Activated CD4-positive, alpha-beta T cell treated with anti-CD3 and anti-CD28 coated beads for 36 hours (primary cell): ENCODE measurements around the gene SELENON. TPM values are rescaled to one million over a fixed set of nuclear protein-coding genes. Genes with fewer than 3 reads are reported as not detected.

Source experiments
- ATAC-seq: fragments of 200-7000 bp; cut with Tn5 transposase; one replicate; pipeline ENCODE4 v1.10.0; 2021; ENCODE audit warnings: mild to moderate bottlenecking, moderate library complexity
- CTCF ChIA-PET: fragments of 350-600 bp; sonication (Branson Sonifier 250); formaldehyde crosslinking; loops from one replicate; lab custom pipeline; 2021; ENCODE audit warnings: antibody characterized with exemption; lab: Charles Lee
- POLR2A ChIA-PET: fragments of 350-600 bp; sonication (Branson Sonifier 250); formaldehyde crosslinking; loops from one replicate; lab custom pipeline; 2021; ENCODE audit warnings: antibody characterized with exemption, inconsistent platforms; lab: Charles Lee
- DNase-seq: peaks from one replicate; pipeline ENCODE4 v3.0.0-alpha.2; 2020
- H3K27ac Mint-ChIP-seq: one replicate; pipeline ENCODE4 v1.8.0; 2021; ENCODE audit warnings: mixed read lengths
- H3K27me3 Mint-ChIP-seq: one replicate; pipeline ENCODE4 v1.8.0; 2021; ENCODE audit warnings: mixed read lengths
- H3K36me3 Mint-ChIP-seq: one replicate; pipeline ENCODE4 v1.8.0; 2021; ENCODE audit warnings: low read depth, mixed read lengths
- H3K4me1 Mint-ChIP-seq: one replicate; pipeline ENCODE4 v1.8.0; 2021; ENCODE audit warnings: mixed read lengths
- H3K4me3 Mint-ChIP-seq: one replicate; pipeline ENCODE4 v1.8.0; 2021; ENCODE audit warnings: mild to moderate bottlenecking, moderate library complexity, mixed read lengths
- H3K9me3 Mint-ChIP-seq: one replicate; pipeline ENCODE4 v1.8.0; 2021; ENCODE audit warnings: low read depth, mixed read lengths
- intact Hi-C, 2 experiments: fragments of 100-400 bp; cut with DNase I in 1 of 2; cut with micrococcal nuclease in 1 of 2; formaldehyde crosslinking; loops; one replicate each; pipeline versions ENCODE4 v1.14.2 to v1.15.1; 2022 to 2024; cut with DNase I, micrococcal nuclease
- total RNA-seq, 2 experiments: library from RNA; stranded (reverse); gene quantifications; one replicate each; pipeline ENCODE4 v1.2.3, GENCODE V29; 2021

The SELENON gene
- total RNA-seq, 2 experiments from 2014 or later: 31.5 to 33.5 TPM

GRCh38 chr1:25804244-25804963 lies 4.4 kb downstream of the SELENON start:
- ATAC-seq (peak; percentile 70), DNase-seq (peak; percentile 84)

DNA sequence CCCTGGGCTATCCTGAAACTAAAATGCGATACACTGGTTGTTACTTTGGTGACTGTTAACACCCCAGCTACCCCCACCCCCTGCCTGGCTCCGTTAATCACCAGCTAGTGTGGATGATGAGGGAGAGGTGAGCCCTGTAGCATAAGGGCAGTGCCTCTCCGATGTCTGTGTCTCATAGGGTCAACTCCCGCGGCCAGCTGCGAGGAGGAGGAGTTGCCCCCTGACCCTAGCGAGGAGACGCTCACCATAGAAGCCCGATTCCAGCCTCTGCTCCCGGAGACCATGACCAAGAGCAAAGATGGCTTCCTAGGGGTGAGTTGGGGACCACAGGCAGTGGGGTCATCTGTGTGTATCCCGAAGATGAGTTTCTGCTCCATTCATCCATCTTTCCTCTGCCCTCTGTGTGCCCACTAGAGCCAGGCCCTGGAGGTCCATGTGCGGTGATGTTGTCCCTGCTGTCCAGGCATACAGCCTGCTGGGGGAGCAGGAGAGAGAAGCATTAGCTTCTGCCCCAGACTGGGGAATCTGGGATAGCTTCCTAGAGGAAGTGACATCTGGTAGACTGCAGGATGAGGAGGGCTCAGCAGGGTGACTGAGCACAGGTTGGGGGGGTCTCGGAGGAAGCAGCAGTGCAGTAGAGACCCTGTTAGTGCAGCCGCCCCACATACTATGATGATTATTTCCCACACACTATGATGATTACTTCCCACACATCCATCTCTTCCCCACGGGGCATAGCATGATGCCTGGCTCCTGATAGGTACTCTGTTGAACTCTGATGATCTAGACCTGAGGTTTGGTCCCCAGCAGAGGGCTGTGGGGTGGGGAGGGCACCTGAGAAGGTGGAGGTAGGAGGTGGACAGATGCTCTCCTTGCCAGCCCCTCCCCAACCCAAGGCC lies 5.2 kb downstream of the SELENON start:
- POLR2A ChIA-PET: interaction anchor here (0.5 kb wide), 1 partner anchor 168 kb away, joined by 6 read pairs; no protein-coding TSS in a partner anchor
- no peak overlapping the region for H3K4me3 Mint-ChIP-seq

More at GRCh38 chr1:25804244-25804963, 4.4 kb downstream of the SELENON start:
- Mint-ChIP-seq H3K4me3 (no peak overlapping the region), H3K27ac (peak overlapping the region; percentile 63), H3K27me3 (no peaks in the 10 kb centered on the region), H3K9me3 (no peaks in the 10 kb centered on the region), H3K4me1 (peaks cover 45% of the 10 kb centered on the region), H3K36me3 (peaks cover 19% of the 10 kb centered on the region)
- ChIA-PET CTCF (interaction anchor here (1.0 to 1.2 kb wide), 3 partner anchors 13 to 301 kb away, joined by 3 read pairs; no protein-coding TSS in a partner anchor), POLR2A (no interaction called here)
- intact Hi-C loops: loop anchor here in 1 of 2 experiments (5.0 kb wide), 1 partner anchor 37 kb away; no protein-coding TSS in a partner anchor

DNA sequence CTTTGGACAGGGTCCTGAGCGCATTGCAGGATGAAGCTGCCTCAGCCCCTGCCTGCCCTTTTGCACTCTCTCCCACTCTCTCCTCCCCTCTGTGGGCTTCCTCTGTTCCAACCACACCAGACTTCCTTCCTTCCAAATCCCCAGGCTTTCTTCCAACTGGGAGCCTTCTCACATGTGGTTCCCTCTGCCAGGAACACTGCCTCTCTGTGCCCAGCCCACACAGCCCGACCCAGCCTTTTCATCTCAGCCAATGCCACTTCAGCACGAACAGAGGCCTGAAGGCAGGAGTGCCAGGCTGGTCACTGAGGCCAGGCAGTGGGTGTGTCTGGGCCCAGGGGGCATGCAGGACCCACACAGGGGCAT lies 5.9 kb downstream of the SELENON start:
- no peak for DNase-seq
- Mint-ChIP-seq H3K27ac (no peak overlapping the region), H3K27me3 (no peaks in the 10 kb centered on the region), H3K36me3 (peaks cover 21% of the 10 kb centered on the region), H3K9me3 (no peaks in the 10 kb centered on the region), H3K4me1 (peaks cover 41% of the 10 kb centered on the region), H3K4me3 (no peak overlapping the region)
- ChIA-PET CTCF (no interaction called here), POLR2A (no interaction called here)
- intact Hi-C loops: no loop called here
- ATAC-seq: no peak

More for the DNA sequence above, 5.2 kb downstream of the SELENON start:
- H3K36me3 Mint-ChIP-seq: peaks cover 24% of the 10 kb centered on the region
- DNase-seq (no peak), ATAC-seq (peak; percentile 10)
- no peaks in the 10 kb centered on the region for H3K27me3 Mint-ChIP-seq
- peak overlapping the region; percentile 63 for H3K27ac Mint-ChIP-seq
- CTCF ChIA-PET: interaction anchor here (1.0 to 1.2 kb wide), 3 partner anchors 12 to 302 kb away, joined by 3 read pairs; no protein-coding TSS in a partner anchor
- intact Hi-C loops: loop anchor here in 1 of 2 experiments (5.0 kb wide), 1 partner anchor 38 kb away; no protein-coding TSS in a partner anchor
- peaks cover 45% of the 10 kb centered on the region for H3K4me1 Mint-ChIP-seq
- no peaks in the 10 kb centered on the region for H3K9me3 Mint-ChIP-seq

- POLR2A ChIA-PET: no interaction called here
- Mint-ChIP-seq H3K27me3 (no peaks in the 10 kb centered on the region), H3K36me3 (peaks cover 19% of the 10 kb centered on the region), H3K27ac (no peak overlapping the region), H3K4me1 (peaks cover 37% of the 10 kb centered on the region), H3K4me3 (no peak overlapping the region), H3K9me3 (no peaks in the 10 kb centered on the region)
- intact Hi-C loops: no loop called here
- CTCF ChIA-PET: interaction anchor here (1.1 kb wide), 1 partner anchor 36 kb away, joined by 3 read pairs; no protein-coding TSS in a partner anchor
- ATAC-seq: no peak
- DNase-seq: no peak
Observed at GRCh38 chr1:25806418-25806817, 6.4 kb downstream of the SELENON start.

DNA sequence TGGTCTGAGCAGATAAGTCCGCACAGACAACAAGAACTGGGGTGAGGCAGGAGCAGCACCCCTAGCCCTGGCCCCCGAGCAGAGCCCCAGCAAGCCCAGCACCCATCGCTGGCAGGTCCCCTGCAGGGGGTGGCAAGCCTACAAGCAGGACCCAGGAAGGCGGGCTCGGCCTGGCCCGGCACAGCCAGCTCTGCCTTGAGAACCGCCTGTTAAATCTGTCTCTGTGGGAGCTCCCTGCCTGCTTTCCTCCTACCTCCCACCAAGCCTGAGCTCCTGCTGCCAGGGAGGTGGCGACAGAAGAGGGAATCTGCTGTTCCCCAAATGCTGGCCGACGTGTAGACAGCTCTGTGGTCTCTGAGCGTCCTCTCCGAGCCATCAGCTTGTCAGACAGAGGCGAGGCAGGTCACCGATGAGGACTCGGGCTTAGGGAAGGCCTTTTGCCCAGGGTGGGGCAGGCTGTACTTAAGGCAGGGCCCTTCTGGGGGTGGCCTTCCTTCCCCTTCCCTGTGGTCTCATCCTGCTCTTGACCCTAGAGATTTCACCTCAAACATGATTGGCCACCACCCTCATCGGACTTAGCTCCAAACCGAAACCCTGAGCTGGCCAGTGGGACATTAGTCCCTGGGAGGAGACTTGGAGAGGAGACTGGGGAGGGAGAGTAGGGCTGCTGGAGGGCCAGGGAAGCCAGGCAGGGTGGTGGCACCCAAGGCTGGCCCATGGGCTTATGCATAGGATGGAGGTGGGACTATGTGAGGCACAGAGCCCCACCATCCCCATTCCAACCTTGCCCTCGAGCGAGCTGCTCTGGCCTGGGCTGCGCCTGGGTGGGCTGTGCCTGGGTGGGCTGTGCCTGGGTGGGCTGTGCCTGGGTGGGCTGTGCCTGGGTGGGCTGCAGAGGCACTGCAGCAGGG lies 7.7 kb downstream of the SELENON start:
- Mint-ChIP-seq H3K27ac (no peak overlapping the region), H3K4me1 (peaks cover 26% of the 10 kb centered on the region), H3K27me3 (no peaks in the 10 kb centered on the region), H3K36me3 (peaks cover 21% of the 10 kb centered on the region), H3K9me3 (no peaks in the 10 kb centered on the region), H3K4me3 (no peak overlapping the region)
- intact Hi-C loops: no loop called here
- no peak for DNase-seq
- CTCF ChIA-PET: interaction anchor here (0.6 to 2.9 kb wide), 7 partner anchors 12 to 303 kb away, joined by 3 to 14 read pairs (median 3); no protein-coding TSS in a partner anchor
- POLR2A ChIA-PET: interaction anchor here (0.6 kb wide), 1 partner anchor 335 kb away, joined by 5 read pairs; no protein-coding TSS in a partner anchor
- no peak for ATAC-seq

- Mint-ChIP-seq H3K4me1 (peaks cover 21% of the 10 kb centered on the region), H3K27me3 (no peaks in the 10 kb centered on the region), H3K4me3 (no peak overlapping the region), H3K9me3 (no peaks in the 10 kb centered on the region), H3K27ac (no peak overlapping the region), H3K36me3 (peaks cover 21% of the 10 kb centered on the region)
- CTCF ChIA-PET: interaction anchor here (0.5 to 2.9 kb wide), 14 partner anchors 13 to 864 kb away, joined by 3 to 14 read pairs (median 4); no protein-coding TSS in a partner anchor
- POLR2A ChIA-PET: interaction anchor here (0.6 kb wide), 1 partner anchor 336 kb away, joined by 5 read pairs; no protein-coding TSS in a partner anchor
- intact Hi-C loops: no loop called here
- ATAC-seq (no peak), DNase-seq (no peak)
Observed at GRCh38 chr1:25808481-25809244, 8.7 kb downstream of the SELENON start.

DNA sequence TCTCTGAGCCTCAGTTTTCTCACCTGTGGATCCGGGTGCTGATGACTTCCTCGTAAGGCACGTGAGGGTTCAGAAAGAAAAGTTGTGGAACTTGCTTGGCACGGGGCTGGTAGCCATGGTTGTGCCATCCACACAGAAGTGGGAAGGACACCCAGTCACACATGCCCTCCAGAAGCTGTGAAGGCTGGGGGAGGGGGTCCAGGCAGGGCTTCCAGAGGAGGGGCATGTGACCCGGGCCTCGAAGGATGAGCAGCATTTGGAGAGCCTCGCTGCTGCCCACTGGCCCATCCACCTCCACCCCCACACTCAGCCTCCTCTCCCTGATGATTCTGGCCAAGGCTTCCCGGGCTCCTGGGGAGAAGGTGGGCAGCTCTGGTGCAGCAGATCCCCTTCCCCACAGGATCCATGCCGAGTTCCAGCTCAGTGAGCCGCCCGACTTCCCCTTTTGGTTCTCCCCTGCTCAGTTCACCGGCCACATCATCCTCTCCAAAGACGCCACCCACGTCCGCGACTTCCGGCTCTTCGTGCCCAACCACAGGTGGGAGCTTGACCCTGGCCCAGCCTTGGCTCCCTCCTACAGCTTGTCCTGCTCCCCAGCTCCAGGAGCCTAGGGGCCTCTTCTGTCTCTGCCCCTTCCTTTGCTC lies 9.4 kb downstream of the SELENON start:
- CTCF ChIA-PET: interaction anchor here (0.6 to 2.9 kb wide), 15 partner anchors 45 to 864 kb away, joined by 3 to 14 read pairs (median 4); no protein-coding TSS in a partner anchor
- peaks cover 18% of the 10 kb centered on the region for H3K36me3 Mint-ChIP-seq
- POLR2A ChIA-PET: no interaction called here
- no peaks in the 10 kb centered on the region for H3K9me3 Mint-ChIP-seq
- H3K27me3 Mint-ChIP-seq: no peaks in the 10 kb centered on the region
- DNase-seq: no peak
- H3K4me1 Mint-ChIP-seq: peaks cover 15% of the 10 kb centered on the region
- no peak for ATAC-seq
- intact Hi-C loops: no loop called here
- H3K4me3 Mint-ChIP-seq: no peak overlapping the region
- H3K27ac Mint-ChIP-seq: no peak overlapping the region

- intact Hi-C loops: loop anchor here (1.0 to 10.0 kb wide), 4 partner anchors 305 to 565 kb away; partner anchors contain the start of genes RHCE (in 1 of the 2) and RSRP1 (in 1 of the 2)
- Mint-ChIP-seq H3K4me1 (peaks cover 10% of the 10 kb centered on the region), H3K27me3 (no peaks in the 10 kb centered on the region), H3K27ac (no peak overlapping the region), H3K4me3 (no peak overlapping the region), H3K9me3 (no peaks in the 10 kb centered on the region), H3K36me3 (peaks cover 17% of the 10 kb centered on the region)
- ATAC-seq (no peak), DNase-seq (no peak)
- ChIA-PET CTCF (interaction anchor here (0.6 to 2.9 kb wide), 15 partner anchors 45 to 1075 kb away, joined by 3 to 14 read pairs (median 4); no protein-coding TSS in a partner anchor), POLR2A (no interaction called here)
Observed at GRCh38 chr1:25809929-25810328, 9.9 kb downstream of the SELENON start.
